ENCODE measurements around the gene EFNA5. TPM values are rescaled to one million over a fixed set of nuclear protein-coding genes. Genes with fewer than 3 reads are reported as not detected.
A peak's percentile ranks its signal among the peaks of the same experiment; 100 is the strongest.
"Not testable (repeated sequence)": the region's sequence is repeated elsewhere in the genome, so short reads cannot be mapped to it uniquely, and the experiment has no call there.

EFNA5 gene
- polyA plus RNA-seq, 10 donors: 3.0 to 18.5 (median 4.8) TPM

DNA sequence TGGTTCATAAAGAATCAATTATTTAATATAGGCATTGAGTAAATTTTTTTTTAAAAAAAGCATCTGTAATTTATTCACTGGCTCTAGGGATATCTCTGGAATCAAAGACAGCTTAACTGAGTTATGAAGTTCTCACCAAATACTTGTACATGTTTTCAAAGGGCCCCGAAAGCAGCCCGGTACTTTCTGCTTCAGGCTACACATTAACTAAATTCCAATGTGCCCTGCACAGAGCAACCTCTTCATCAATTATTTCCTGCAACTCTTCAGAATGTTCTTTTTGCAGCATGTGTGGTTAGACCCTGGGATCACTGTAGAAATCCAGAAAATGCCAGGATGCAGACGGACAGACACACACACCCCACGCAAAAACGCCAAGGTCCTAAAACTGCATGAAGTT lies 209.0 kb downstream of the EFNA5 start:
- DNase-seq: no peak

DNA sequence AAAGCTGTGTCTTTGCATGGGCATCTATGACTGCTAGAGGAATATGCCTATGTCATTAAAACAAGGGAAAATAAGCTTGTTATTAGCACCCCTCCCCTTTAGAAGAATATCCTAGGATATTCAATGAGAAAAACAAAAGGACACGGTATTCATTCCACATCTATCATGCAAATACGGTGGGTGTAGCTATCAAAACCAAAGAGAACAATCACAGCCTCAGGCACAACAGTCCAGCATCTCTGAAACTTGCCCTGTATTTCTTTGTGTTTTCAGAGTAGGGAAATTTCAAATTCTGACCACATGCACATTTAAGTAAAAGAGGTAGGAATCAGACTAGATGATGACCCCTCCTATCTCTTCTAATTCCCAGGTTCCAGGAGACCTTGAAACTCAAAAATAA lies 209.9 kb downstream of the EFNA5 start:
- no peak for DNase-seq

DNA sequence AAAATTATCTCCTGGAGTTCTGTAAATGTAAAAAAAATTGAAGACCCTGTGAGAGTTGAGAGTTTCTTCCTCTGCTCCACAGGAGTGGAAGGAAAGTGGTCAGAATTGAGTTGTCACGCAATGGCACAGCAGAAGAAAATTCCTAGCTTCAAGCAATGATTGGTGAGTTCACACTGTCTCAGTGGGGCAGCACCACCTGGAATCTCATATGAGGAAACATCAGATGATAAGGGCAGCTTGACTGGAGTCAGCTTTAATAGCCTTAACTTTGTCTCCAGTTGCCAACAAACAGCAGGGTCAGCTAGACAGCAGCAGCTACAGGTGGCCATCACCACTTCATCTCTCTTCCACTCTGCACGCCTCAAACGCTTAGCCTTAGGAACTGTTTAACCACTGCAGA lies 211.1 kb downstream of the EFNA5 start:
- no peak for DNase-seq

DNA sequence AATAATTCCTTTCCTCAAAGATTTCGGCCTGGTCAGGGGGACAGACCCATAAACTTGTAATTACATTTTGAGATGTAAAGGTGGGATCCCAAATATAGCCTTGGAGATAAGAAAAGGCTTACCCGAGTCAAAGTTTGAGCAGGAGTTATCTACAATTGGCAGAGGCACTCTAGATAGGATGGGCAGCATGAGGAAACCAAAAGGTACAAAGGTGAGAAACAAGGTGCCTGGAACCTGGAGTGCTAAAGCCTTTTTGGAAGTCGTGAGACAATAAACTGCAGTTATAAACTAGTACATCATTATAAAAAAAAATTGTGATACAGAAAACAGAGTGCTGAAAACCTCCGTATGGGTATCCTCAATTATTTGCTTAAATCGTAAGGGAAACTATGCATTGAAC lies 212.4 kb downstream of the EFNA5 start:
- no peak for DNase-seq

DNA sequence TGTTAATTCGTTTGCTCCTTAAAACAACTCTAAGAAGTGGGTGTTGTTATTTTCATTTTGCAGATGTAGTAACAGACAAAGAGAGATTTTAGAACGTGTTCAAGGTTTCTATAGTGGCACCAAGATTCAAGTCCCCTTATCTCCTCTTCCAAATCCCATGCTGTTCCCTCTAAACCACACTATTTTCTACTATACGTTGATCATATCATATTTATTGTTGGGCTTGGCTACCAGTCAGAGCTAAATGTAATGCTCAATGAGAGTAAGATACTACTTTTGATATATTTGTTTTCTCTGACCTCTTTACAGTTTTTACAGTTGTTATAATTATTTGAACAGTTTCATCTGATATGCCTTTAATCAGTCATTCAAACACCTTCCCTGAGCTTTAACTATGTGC lies 212.9 kb downstream of the EFNA5 start:
- no peak for DNase-seq

DNA sequence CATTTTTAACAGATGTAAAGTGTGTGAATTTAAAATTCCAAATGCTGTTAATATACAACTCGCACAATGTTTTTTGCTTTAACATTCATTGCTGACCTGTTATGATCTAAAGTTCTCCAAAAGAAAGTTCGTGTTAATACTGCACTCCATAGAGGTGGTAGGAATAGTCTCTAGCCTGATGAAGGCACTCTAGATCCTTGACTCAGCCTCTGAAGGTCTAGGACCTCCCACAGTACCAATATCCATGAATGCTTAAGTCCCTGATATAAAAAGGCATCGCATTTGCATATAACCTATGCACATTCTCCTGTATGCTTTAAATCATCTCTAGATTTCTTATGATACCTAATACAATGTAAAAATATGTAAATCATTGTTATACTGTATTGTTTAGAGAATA lies 213.6 kb downstream of the EFNA5 start:
- no peak for DNase-seq

DNA sequence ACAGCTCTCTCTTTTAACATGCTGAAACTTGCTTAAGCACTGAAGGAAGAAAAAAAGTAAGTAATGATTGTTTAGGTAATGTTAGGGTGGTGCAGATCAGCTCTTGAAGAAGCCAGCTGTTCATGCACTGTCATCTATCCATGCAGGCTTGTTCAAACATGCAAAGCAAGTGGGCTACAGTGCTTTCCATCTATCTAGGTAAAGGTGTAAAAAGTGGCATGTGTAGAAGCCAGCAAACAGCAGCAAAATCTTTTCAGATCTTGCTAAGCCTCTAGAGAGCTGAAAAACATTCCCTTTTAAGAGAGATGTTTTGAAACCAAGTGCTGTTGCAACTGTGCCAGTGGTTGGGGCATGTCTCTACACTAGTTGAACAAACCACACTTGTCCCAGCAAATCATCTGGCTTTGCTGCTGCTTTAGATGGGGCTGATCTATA lies 214.4 kb downstream of the EFNA5 start:
- DNase-seq: no peak

DNA sequence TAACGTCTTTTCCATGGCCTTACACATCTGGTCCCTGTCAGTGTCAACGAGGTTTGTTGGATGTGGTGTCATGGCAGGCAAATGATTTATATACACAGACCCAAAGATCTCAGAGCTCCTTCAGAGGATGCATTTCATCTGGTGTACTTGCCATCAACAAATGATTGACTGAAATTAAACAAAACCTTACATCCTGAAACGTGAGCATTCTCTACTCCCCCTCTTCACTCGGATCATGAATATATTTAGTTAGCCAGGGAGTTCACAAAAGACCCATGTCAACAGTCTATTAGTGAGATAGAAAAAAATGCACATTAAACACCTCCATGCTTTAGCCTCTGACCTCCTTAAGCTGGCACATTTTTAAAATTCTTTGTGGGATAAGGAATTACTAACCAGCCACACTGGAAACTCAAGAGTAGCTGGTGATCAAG lies 215.6 kb downstream of the EFNA5 start:
- no peak for DNase-seq

DNA sequence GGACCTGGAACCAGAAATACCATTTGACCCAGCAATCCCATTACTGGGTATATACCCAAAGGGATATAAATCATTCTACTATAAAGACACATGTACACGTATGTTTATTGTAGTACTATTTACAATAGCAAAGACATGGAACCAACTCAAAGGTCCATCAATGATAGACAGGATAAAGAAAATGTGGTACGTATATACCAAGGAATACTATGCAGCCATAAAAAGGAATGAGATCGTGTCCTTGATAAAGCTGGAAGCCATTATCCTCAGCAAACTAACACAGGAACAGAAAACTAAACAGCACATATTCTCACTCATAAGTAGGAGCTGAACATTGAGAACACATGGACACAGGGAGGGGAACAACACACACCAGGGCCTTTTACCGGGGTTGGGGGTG lies 218.9 kb downstream of the EFNA5 start:
- DNase-seq: not testable (repeated sequence)

DNA sequence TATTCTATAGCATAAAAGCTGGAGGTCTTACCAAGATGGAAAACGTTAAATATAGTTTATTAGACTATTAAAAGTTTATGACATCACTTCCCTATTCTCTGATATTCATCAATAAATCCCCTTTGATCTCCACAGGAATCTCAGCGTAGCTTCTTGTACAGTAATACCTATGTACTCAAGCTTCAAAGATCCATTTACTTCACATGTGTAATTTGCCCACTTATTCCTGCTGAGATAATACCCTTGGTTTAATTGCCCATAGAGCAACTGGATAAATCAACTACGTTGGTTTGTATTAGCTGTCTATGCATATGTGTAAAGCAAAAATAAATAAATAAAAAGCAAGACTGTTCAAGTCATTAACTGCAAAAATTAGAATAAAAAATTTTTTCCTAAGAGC lies 219.7 kb downstream of the EFNA5 start:
- DNase-seq: no peak

DNA sequence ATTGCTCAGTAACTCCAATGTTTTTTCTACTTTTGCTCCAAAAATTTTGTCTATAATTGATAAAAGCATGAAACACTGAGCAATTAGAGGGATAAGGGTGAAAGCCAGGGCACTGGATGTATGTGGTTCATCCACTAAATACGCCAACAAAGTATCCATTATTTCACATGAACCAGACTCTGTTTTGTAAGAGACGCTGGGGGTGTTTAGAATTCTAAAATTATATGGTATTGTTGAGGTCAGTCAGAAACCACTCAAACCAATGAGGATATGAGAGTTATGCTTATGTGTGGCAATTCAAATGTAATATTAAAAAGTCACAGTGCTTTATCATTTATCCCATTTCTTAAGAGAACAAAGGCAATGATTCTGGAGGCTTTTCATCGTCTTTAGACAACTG lies 220.2 kb downstream of the EFNA5 start:
- DNase-seq: no peak

DNA sequence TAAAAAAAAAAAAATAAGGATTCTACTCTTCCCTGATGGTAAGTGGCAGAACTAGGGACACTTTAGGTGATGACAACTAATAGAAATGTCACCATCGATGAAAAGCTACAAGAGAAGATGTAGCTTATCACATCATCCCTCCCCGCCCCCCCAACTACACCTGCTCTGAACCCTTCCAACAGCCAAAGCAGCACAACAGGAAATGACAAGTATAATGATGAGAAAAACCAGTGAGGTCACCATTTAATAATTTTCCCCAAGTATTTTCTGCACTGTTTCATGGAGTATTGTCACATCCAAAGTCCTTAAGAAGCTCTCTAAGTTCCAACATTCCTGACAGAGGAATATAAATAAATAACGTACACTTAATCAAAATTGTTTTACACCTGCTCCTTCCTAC lies 221.4 kb downstream of the EFNA5 start:
- DNase-seq: no peak

DNA sequence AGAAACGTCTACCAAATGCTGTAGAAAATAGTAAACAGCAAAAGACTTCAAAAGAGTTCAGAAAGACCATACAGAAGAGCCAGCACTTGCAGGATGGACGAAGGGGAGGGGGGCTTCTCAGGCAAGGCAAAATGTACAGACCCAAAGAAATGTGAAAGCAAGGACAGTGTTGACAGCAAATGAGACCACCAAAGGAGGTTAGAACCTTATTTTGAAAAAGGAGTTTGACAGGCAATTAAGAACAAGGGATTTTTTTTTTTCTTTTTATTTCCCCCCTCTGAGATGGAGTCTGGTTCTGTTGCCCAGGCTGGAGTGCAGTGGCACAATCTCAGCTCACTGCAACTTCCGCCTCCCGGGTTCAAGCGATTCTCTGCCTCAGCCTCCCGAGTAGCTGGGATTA lies 223.2 kb downstream of the EFNA5 start:
- no peak for DNase-seq

DNA sequence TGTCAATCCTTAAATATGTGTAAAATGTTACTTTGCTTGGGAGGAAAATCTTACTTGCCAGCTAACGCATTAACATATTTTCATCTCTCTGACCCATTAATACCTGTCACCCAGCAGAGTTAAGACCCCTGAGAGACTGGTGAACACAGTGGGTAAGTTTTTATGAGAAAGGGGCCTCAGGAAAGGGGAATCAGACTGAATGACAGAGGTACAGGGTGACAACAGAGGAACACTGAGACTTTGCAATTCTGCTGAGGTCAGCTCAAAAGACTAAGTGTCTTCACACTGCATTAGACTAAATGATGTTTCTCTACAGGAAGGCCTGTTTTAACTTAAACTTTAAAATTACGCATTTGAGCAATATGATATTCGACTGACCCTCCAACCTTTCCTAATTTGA lies 223.8 kb downstream of the EFNA5 start:
- DNase-seq: no peak

DNA sequence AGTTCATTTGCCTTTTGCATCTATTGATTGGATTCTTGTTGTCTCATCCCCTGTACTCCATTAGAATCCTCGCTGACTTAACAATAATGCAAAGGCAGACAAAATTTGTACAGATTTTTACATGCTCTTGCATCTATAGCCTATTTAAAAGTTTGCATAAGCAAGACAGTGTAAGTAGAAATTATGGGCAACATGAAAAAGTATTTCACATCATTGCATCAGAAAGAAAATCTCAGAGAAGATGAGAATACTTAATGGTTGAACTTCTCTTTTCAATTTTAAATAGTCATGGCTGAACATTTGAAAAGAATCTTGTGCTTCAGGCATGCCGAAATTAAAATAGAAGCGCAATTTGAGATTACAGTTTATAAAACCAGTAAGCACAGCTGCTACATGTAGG lies 226.4 kb downstream of the EFNA5 start:
- no peak for DNase-seq

DNA sequence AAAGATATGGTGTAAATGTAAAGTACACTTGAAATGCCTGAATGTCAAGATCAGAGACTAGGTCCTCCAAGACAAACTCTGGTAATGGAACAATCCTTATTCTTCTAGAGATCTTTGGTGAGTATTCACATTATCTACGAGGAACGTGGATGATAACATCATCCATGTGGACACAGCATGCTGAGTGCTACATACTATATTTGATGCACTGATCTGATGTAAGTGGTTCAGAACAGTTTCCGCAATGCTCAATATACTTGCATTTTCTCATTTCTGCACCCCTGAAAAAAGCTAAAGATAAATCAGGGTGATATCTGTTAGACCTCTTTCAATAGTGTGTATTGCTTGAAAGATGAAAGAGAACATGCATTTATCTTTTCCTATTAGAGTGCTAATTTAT lies 226.8 kb downstream of the EFNA5 start:
- DNase-seq: no peak

DNA sequence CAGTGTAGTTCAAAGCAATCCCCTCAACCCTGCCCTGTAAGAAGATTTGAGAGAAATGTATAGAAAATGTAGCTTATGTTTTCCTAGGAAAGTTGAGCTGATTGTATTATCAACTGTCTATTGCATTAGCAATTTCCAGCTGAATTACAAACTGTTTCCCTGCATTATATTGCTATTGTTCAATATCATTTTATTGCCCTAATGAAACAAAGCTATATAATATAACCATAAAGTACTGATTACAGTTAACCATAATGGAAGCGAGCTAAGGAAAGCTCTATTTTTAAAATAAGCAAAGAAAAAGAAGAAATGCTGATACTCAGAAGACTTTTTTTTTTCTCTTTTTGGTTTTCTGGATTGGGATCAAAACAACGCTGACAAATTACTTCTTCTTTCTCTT lies 228.3 kb downstream of the EFNA5 start:
- no peak for DNase-seq

DNA sequence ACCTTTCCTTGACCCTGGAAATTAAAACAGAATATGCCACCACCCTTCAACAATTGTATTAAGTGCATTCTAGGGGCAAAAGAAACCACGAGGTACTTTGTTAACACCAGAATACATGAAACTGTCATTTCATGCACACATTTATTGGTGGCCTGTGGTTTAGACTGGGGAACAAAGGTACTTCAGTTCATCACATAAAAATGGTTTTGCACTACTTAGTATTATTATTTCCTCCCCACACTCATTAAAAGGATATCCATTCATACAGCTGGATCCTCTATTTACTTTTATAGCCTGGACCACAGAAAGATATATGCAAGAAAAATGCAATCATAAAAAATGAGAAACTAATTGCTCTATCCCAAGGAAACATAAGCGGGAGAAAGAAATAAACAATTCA lies 230.9 kb downstream of the EFNA5 start:
- DNase-seq: no peak

DNA sequence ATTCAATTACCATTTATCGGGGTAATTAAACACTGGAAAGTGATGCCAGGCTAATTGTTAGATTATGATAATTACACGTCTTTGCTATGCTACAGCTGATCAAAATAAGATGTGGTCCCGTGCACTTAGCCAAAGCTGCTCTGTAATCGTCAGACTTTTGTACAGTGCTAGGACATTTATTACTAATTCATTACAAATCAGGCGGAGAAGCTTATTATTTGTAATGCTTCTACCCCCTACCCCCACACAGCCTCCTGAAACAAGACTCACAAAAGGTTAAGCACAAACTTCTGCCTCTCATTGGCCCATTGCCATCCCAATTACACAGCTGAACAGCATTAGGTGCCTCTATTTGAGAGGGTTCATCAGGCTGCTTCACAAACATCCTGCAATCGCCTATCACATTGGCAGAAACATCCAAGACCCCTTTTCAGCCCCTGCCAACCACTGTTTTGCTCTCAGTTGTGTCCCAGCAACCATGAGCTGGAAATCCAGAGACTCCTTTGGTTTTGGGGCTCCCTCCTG lies 232.7 kb downstream of the EFNA5 start:
- DNase-seq: no peak

DNA sequence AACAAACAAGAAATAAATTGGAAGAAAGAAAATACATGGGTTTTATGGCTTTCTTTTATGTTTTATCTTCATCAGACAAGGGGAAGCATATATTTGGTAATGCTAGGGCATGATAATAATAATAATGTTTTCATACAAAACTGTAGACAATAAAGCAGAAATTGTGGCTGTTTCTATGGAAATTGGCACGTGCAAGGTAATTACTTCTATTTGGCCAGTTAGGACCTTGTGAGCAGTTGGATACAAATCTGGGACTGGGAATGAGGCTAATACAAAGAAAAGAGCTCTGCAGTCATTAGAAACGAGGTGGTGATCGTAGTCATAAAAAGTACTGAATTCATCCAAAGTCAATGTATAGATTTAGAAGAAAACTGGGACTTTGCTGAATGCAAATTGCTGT lies 233.6 kb downstream of the EFNA5 start:
- no peak for DNase-seq

DNA sequence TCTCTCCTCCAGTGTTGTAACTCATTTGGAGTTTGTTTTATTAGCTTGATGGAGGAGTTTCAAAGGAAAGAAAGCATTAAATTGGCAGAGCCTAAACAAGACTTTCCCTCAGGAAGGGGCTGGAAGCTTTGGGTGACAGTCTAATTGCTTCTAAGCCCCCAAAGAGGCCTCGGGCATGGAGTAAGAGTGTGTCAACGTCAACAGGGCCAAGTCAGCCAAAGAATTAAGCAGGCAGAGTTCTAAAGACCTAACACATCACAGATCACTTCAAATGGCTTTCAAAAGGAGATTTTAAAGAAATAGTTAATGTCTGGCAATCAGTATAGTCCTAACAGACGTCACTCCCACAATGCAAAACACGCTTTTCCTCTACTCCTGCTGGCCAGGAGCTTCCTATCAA lies 234.5 kb downstream of the EFNA5 start:
- no peak for DNase-seq

DNA sequence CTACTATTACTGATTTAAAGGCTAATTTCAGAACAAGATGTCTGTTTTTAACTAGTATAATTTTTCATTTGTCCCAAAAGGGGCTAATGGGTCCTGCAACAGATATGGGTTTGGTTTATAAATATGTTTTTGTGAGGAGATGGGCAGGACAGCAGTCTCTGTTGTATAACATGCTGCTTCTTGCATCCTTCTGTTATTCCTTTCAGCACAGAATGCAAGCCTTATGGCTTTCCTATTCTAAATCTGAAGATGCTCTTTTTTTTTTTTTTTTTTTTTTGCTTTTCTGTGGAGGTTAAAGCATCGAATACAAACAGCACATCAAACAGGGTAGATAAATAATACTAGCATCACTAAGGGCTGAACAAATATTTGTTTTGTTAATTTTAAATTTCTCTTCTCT lies 235.7 kb downstream of the EFNA5 start:
- DNase-seq: no peak

DNA sequence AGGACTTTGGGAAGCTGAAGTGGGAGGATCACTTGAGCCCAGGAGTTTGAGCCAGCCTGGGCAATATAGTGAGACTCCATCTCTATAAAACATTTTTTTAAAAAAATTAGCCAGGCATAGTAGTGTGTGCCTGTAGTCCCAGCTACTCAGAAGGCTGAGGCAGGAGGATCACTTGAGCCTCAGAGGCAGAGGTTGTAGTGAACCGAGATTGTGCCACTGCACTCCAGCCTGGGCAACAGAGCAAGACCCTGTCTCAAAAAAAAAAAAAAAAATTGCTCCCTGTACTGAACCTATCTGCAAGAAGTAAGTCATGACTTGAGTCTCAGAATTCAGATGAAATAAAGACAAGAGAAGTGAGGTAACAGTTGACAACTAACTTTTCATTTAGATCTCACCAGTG lies 237.1 kb downstream of the EFNA5 start:
- not testable (repeated sequence) for DNase-seq

DNA sequence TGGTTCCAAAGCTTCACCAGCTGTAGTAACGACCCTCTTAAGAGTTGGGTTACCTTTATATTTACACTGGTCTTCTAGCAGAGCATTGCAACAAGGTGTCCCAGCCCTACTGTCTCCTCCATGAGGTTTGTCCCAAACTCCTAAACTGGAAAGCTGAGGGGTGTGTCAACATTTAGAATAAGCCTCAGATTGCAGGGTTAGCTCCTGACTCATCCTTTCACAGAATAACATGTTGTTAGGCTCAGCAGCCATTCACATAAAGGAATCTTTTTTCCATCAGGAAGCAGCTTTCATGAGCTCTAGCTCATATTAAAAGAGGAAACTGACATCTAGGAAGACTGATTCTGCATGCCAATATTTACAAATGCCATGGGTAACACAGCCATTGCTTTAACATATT lies 238.7 kb downstream of the EFNA5 start:
- peak in 2 of 3 donors; percentile 13 to 20 for DNase-seq

DNA sequence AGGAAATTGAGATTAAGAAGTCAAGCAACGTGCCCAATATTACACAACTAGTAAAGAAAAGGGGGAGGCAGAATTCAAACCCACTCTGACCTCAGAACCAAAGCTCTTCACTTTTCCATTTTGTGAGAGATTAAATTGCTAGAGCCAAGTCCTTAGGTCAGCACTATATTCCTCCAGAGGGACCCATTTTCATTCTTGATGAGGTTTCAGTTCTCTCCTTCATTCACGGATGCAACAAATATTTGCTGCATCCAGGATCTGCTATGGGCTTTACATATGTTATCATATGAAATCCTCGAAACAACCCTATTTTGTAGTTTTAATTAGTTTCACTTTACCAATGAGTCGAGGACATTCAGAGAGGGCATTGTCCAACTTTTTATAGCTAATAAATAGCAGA lies 239.2 kb downstream of the EFNA5 start:
- DNase-seq: no peak
